Measurements from ENCODE around the gene ELP2.
"Not testable (repeated sequence)": the region's sequence is repeated elsewhere in the genome, so short reads cannot be mapped to it uniquely, and the experiment has no call there.

The ELP2 gene, protein sequence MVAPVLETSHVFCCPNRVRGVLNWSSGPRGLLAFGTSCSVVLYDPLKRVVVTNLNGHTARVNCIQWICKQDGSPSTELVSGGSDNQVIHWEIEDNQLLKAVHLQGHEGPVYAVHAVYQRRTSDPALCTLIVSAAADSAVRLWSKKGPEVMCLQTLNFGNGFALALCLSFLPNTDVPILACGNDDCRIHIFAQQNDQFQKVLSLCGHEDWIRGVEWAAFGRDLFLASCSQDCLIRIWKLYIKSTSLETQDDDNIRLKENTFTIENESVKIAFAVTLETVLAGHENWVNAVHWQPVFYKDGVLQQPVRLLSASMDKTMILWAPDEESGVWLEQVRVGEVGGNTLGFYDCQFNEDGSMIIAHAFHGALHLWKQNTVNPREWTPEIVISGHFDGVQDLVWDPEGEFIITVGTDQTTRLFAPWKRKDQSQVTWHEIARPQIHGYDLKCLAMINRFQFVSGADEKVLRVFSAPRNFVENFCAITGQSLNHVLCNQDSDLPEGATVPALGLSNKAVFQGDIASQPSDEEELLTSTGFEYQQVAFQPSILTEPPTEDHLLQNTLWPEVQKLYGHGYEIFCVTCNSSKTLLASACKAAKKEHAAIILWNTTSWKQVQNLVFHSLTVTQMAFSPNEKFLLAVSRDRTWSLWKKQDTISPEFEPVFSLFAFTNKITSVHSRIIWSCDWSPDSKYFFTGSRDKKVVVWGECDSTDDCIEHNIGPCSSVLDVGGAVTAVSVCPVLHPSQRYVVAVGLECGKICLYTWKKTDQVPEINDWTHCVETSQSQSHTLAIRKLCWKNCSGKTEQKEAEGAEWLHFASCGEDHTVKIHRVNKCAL

DNA sequence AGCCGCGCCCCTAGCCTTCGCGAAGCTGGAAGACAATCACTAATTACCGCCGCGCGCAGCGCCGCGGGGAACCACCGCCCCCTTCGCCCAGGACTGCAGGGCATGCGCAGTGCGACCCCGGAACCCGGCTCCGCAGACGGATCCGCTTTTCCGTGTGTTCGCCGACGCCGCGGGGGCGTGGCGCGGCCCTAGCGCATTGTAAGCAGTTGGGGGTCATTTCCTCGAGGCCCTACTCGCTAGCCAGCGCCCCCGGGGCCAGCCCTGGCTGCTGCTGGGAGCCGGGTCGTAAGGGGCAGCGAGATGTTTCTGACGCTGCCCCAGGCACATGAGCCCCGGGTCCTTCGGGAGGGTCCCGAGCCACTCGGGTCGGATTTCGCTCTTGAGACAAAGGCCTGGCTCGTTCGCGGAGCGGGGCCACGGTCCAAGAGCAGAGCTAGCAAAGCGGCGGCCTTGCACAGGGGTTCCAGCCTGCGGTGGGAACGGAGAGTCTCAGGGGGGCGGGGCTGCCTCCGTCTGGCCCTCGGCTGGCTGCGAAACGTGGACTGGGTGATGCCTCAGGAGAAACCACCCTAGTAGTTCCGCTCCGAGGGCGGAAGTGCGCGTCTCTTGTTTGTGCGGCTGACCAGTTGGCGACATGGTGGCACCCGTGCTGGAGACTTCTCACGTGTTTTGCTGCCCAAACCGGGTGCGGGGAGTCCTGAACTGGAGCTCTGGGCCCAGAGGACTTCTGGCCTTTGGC lies at the start of gene ELP2, which contains the start of gene SLC39A6:
ELP2 (plus strand) TSS at position 600 of the 739 bp plus-strand sequence; CDS start at position 635, 35 bp downstream.
SLC39A6 (minus strand) TSS at position 41 of the 739 bp plus-strand sequence. CDS start 2,333 bp downstream, outside the sequence.
- DNase-seq: peak; percentile 93

DNA sequence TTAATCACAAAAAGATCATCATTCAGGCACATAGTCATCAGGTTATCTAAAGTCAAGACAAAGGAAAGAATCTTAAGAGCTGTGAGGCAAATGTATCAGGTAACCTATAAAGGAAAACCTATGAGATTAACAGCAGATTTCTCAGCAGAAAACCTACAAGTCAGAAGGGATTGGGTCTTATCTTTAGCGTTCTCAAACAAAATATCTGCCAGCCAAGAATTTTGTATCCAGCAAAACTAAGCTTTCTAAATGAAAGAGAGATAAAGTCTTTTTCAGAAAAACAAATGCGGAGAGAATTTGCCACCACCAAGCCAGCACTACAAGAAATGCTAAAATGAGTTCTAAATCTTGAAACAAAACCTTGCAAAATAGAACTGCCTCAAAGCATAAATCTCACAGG lies 48.6 kb upstream of the ELP2 start:
- not testable (repeated sequence) for DNase-seq

GRCh38 chr18:36083729-36084128 lies 46.0 kb upstream of the ELP2 start:
- DNase-seq: no peak

GRCh38 chr18:36085195-36085594 lies 44.5 kb upstream of the ELP2 start:
- no peak for DNase-seq

GRCh38 chr18:36086186-36086585 lies 43.5 kb upstream of the ELP2 start:
- no peak for DNase-seq

DNA sequence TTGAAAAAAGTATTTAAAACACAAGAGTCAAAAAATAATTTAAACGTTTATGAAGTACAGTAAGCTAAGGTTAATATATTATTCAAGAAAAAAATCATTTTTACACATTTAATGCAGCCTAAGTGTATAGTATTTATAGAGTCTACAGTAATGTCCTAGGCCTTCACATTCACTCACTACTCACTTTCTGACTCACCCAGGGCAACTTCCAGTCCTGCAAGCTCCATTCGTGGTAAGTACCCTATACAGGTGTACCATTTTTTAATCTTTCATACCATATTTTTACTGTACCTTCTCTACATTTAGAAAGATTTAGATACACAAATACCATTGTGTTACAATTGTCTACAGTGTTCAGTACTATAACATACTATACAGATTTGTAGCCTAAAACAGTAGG lies 41.4 kb upstream of the ELP2 start:
- DNase-seq: no peak

DNA sequence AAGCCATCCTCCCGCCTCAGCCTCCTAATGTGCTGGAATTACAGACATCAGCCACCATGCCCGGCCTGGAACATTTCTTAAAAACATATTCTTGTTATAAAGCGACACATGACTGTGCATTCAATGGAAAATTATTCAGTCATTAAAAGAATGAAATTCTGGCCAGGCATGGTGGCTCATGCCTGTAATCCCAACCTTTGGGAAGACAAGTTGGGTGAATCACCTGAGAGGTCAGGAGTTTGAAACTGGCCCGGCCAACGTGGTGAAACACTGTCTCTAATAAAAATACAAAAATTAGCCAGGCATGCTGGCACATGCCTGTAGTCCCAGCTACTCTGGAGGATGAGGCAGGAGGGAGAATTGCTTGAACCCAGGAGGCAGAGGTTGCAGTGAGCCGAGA lies 40.7 kb upstream of the ELP2 start:
- no peak for DNase-seq

DNA sequence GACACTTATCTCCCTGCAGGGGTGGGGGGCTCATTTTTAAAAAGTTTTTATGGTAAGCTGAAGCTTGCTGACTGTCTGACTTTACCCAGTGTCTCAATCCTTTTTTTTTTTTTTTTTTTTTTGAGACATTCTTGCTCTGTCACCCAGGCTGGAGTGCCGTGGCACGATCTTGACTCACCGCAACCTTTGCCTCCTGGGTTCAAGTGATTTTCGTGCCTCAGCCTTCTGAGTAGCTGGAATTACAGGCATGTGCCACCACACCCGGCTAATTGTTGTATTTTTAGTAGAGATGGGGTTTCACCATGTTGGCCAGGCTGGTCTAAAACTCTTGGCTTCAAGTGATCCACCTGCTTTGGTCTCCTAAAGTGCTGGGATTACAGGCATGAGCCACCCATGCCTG lies 37.6 kb upstream of the ELP2 start:
- not testable (repeated sequence) for DNase-seq

DNA sequence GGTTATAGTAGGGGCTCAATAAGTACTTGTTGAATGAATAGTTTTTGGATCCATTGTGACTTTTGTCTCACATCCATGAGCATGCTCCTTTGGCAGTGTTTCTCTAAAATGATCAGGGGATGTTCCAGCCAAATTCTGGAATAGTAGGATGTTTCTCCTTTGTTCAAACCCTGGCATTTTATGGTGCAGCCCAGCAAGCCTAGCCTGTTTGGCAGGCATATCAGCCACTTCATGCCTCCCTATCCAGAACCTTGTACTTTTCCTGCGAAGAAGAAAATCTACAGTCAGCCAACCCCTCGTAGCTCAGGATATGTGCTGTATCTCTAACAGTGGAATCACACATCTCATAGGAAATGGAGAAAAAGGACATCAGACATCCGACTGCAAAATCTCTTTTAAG lies 35.3 kb upstream of the ELP2 start:
- DNase-seq: no peak

DNA sequence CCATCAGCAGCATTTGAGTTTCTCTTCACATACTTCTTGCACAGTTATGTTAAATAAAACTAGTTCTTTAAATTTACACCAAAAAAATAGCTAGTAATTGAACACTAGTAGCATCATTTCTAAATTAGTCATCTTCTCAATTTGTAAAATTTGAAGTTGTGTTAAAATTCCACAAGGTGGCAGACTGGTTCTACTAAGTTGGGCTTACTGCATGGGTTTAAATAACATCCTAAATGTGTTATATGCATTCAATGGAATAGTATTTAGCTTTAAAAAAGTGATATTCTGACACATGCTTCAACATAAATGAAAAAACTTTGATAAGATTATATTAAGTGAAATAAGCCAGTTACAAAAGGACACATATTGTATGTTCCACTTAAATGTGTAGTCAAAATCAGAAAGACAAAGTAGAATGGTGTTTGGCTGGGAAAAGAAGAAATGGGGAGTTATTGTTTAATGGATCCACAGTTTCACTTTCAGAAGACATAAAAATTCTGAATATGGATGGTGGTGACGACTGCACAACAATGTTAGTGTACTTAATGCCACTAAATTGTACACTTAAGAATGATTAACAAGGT lies 33.7 kb upstream of the ELP2 start:
- DNase-seq: peak; percentile 16 to 57

GRCh38 chr18:36096955-36097354 lies 32.7 kb upstream of the ELP2 start:
- no peak for DNase-seq

GRCh38 chr18:36099311-36099710 lies 30.4 kb upstream of the ELP2 start:
- no peak for DNase-seq

GRCh38 chr18:36101943-36102342 lies 27.8 kb upstream of the ELP2 start:
- no peak for DNase-seq

- DNase-seq: no peak
Measured at GRCh38 chr18:36104749-36105148, 24.9 kb upstream of the ELP2 start.

DNA sequence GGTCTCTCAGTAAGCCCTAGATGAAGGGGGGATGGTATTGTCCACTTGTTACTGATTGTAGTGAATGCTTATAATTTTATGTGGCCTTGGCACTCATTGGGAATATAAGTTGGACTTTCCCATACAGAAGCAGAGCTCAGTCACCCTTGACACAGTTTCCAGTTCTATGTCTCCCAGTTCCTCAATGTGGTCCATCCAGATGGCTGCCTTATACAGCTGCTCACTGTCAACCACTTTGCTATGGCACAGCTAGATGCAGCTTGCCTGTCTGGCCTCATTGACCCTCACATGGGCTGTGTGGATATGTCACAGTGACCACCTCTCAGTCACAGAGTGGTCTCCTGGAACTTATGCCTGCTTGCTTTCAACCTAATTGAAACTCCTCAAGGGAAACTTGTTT lies 22.2 kb upstream of the ELP2 start:
- DNase-seq: no peak

DNA sequence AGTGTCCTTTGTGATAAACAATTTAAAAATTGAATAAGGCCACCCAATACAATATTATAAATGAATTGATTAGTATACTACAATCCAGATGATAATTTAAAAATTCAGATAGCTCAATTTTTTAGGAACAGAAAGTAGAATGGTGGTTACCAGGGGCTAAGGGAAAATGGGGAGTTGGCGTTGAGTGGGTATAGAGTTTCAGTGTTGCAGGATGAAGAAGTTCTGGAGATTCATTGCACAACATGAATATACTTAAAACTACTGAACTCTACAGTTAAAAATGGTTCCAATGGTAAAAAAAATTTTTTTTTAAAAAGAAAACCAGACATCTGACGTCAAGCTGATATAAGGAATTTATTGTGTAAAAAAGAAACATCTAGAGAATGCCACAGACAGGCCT lies 21.5 kb upstream of the ELP2 start:
- no peak for DNase-seq

GRCh38 chr18:36108601-36109000 lies 21.1 kb upstream of the ELP2 start:
- no peak for DNase-seq

GRCh38 chr18:36109737-36110136 lies 20.0 kb upstream of the ELP2 start:
- no peak for DNase-seq

GRCh38 chr18:36112302-36112701 lies 17.4 kb upstream of the ELP2 start:
- DNase-seq: no peak

DNA sequence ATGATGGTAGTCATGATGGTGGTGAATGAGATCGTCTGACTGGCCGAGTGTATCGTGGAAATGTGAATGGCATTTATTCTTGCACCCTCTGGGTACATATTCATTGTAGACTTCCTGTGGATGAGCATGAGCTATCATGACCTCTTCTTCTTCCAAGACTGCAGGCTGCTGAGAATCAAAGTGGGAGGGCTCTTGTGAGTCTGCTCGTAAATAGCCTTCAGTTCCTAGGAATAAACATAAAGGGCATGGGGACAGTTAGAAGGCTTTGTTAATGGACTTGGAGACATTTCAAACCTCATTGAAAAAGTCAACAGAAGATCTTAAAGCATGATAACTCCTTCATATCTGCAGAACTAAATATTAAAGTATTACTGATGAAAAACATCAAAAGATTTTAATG lies 15.4 kb upstream of the ELP2 start:
- no peak for DNase-seq

- no peak for DNase-seq
Measured at GRCh38 chr18:36114738-36115137, 15.0 kb upstream of the ELP2 start.

- DNase-seq: not testable (repeated sequence)
Measured at GRCh38 chr18:36116771-36117170, 12.9 kb upstream of the ELP2 start.

DNA sequence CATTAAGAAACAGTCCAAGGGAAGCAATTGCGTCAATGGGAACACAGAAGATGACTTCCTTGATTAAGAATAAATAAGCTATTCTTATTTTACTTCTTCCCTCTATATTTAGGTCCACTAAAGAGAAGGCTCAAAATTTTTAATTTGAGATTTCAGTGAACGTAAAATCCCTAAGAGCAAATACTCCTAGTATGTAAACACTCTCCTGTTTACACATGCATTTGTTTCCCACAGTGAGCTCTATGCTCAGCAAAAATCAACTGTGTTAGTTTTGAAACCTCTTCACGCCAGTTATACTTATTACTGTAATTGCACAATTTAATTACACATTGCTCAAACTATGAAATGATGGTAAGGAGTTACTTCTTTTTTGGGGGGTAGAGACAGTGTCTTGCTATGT lies 9.4 kb upstream of the ELP2 start:
- no peak for DNase-seq

All from SHP77 (cell line).